Stomach (tissue), 9 donors: ENCODE data around the gene ALPG. TPM values are rescaled to one million over a fixed set of nuclear protein-coding genes. Genes with fewer than 3 reads are reported as not detected.
"Not testable (repeated sequence)": the region's sequence is repeated elsewhere in the genome, so short reads cannot be mapped to it uniquely, and the experiment has no call there.

Source experiments
- DNase-seq, 2 donors: peaks; one replicate each; pipeline versions ENCODE4 v3.0.0 to v3.0.0-alpha.2; 2013 to 2019
- H3K27ac ChIP-seq, 5 donors: fragments of 200-600 bp in 4 of 5; sonication (generic) in 4 of 5; one replicate each; pipeline ENCODE4 v1.5.1; 2013 to 2019; ENCODE audit warnings: mild to moderate bottlenecking in 1 of 5, moderate library complexity in 1 of 5
- H3K27me3 ChIP-seq, 3 donors: fragments of 200-600 bp; sonication (generic); one replicate each; pipeline ENCODE4 v1.5.1; 2017 to 2019; ENCODE audit warnings: mixed run types in 1 of 3
- H3K36me3 ChIP-seq, 4 donors: fragments of 200-600 bp; sonication (generic); 1 replicate in 3 of 4; 2 replicates in 1 of 4; pipeline ENCODE4 v1.5.1; 2016 to 2019
- H3K4me1 ChIP-seq, 4 donors: fragments of 200-600 bp; sonication (generic); one replicate each; pipeline ENCODE4 v1.5.1; 2016 to 2019
- H3K4me3 ChIP-seq, 4 donors: fragments of 200-600 bp; sonication (generic) in 3 of 4; one replicate each; pipeline ENCODE4 v1.5.1; 2016 to 2019; ENCODE audit warnings: mild to moderate bottlenecking in 1 of 4
- H3K9me3 ChIP-seq, 4 donors: fragments of 200-600 bp; sonication (generic); one replicate each; pipeline ENCODE4 v1.5.1; 2016 to 2019
- CTCF ChIP-seq, 7 experiments: fragments of 450-650 bp in 4 of 7; fragments of 200-600 bp in 3 of 7; sonication (generic) in 3 of 7; IDR thresholded peaks; one replicate each; pipeline ENCODE4 v1.5.1; 2016 to 2019; ENCODE audit warnings: antibody characterized with exemption in 7 of 7, control low read depth in 2 of 7, mild to moderate bottlenecking in 1 of 7
- EP300 ChIP-seq: sonication (generic); formaldehyde crosslinking; IDR thresholded peaks from one replicate; pipeline ENCODE4 v1.6.1; 2017; ENCODE audit warnings: antibody characterized with exemption
- POLR2A ChIP-seq, 4 donors: fragments of 450-650 bp; IDR thresholded peaks; one replicate each; pipeline ENCODE4 v1.6.1; 2016; ENCODE audit warnings: antibody characterized with exemption in 4 of 4, control low read depth in 2 of 4, mild to moderate bottlenecking in 1 of 4, moderate library complexity in 1 of 4
- POLR2AphosphoS5 ChIP-seq, 3 donors: sonication (generic); formaldehyde crosslinking; IDR thresholded peaks; one replicate each; pipeline ENCODE4 v1.6.1; 2016; ENCODE audit warnings: antibody characterized with exemption in 3 of 3
- WGBS, 5 donors: extraction: QIAGEN DNeasy Blood & Tissue Kit in 3 of 5; methylation state at CpG; one replicate each; pipeline versions ENCODE4 v1.1.5 to v1.1.7; 2013 to 2018; 5-methylcytosine and 5-hydroxymethylcytosine counted together
- intact Hi-C: fragments of 100-400 bp; cut with DNase I; formaldehyde crosslinking; loops from one replicate; pipeline ENCODE4 v1.15.1; 2023; ENCODE audit warnings: low total_unique reads
- polyA plus RNA-seq, 3 donors: library from polyadenylated mRNA; stranded (reverse); fragments of 200-250 nt; gene quantifications; one replicate each; pipeline ENCODE4 v1.2.3, GENCODE V29; 2013
- total RNA-seq, 5 donors: library from RNA; depleted of rRNA; stranded (reverse); fragments of >200 nt; gene quantifications; one replicate each; pipeline versions ENCODE4 v1.1.0 to v1.2.3, GENCODE V29; 2014 to 2016
- donor health status: healthy with polysubstance abuse.
- donor health status: Bipolar disorder and iron deficiency.
- donor health status: healthy.

ALPG gene
- total and polyA plus RNA-seq, 8 donors: not detected

GRCh38 chr2:232443047-232443446 lies 36.4 kb downstream of the ALPG start:
- intact Hi-C loops, H3K4me1 ChIP-seq, H3K27ac ChIP-seq, DNase-seq, H3K9me3 ChIP-seq, H3K36me3 ChIP-seq, H3K4me3 ChIP-seq: not testable (repeated sequence)
- 72 to 87% (median 73%) methylated on average over 7 to 11 of the region's 13 CpGs; no CpG with 5 or more reads in 1 of the 5 donors for WGBS, 5 donors
- H3K27me3 ChIP-seq: peaks cover 0 to 14% (median 3%) of the 10 kb centered on the region in 3 donors

- H3K4me1 ChIP-seq, H3K4me3 ChIP-seq, H3K27ac ChIP-seq, DNase-seq, intact Hi-C loops, H3K36me3 ChIP-seq, H3K9me3 ChIP-seq: not testable (repeated sequence)
- peaks cover 0 to 12% (median 3%) of the 10 kb centered on the region in 3 donors for H3K27me3 ChIP-seq
- WGBS, 5 donors: 62 to 73% (median 68%) methylated on average over 6 to 16 of the region's 21 CpGs
Measured at GRCh38 chr2:232443669-232444408, 37.2 kb downstream of the ALPG start.

- TF ChIP-seq CTCF (IDR thresholded peaks at IDR 0.05) (peak in 5 of 7 experiments; percentile 17 to 43 (median 33)), EP300 (no peak), POLR2AphosphoS5 (IDR thresholded peaks at IDR 0.05) (no peak), POLR2A (IDR thresholded peaks at IDR 0.05) (no peak)
- 74 to 81% (median 78%) methylated on average over 16 to 21 of the region's 21 CpGs for WGBS, 5 donors
- intact Hi-C loops: no loop called here
- Histone ChIP-seq H3K27me3 (peaks cover 0 to 6% (median 3%) of the 10 kb centered on the region in 3 donors), H3K36me3 (no peaks in the 10 kb centered on the region), H3K4me3 (no peak overlapping the region), H3K27ac (no peak overlapping the region), H3K4me1 (peaks cover 0 to 5% (median 0%) of the 10 kb centered on the region in 4 donors), H3K9me3 (no peaks in the 10 kb centered on the region)
- DNase-seq: peak; percentile 57 to 65
Measured at GRCh38 chr2:232444409-232445148, 37.9 kb downstream of the ALPG start.

GRCh38 chr2:232445149-232445885 lies 38.7 kb downstream of the ALPG start:
- H3K36me3 ChIP-seq, H3K9me3 ChIP-seq, intact Hi-C loops, H3K4me1 ChIP-seq, DNase-seq, H3K27ac ChIP-seq, H3K27me3 ChIP-seq, H3K4me3 ChIP-seq: not testable (repeated sequence)
- 73 to 84% (median 75%) methylated on average over 14 to 27 of the region's 29 CpGs for WGBS, 5 donors

GRCh38 chr2:232446266-232446777 lies 39.7 kb downstream of the ALPG start:
- H3K27me3 ChIP-seq, intact Hi-C loops, H3K27ac ChIP-seq, H3K4me1 ChIP-seq, H3K9me3 ChIP-seq, H3K36me3 ChIP-seq, H3K4me3 ChIP-seq, DNase-seq: not testable (repeated sequence)
- TF ChIP-seq CTCF (IDR thresholded peaks at IDR 0.05): peak in 3 of 7 experiments; percentile 6 to 52 (median 44)
- 29 to 60% (median 40%) methylated on average over 3 to 7 of the region's 9 CpGs for WGBS, 5 donors
